Fibroblast of villous mesenchyme (primary cell): ENCODE measurements around the gene SLC39A11. TPM values are rescaled to one million over a fixed set of nuclear protein-coding genes. Genes with fewer than 3 reads are reported as not detected.

ENCODE experiments used
- DNase-seq: peaks from one replicate; pipeline ENCODE4 v3.0.0-alpha.2; 2010; ENCODE audit warnings: low read depth
- H3K4me3 ChIP-seq: 2 replicates; pipeline ENCODE4 v1.5.1; 2011; ENCODE audit warnings: low read depth, mild to moderate bottlenecking, low read length
- CTCF ChIP-seq: IDR thresholded peaks from 2 replicates; pipeline ENCODE4 v1.5.1; 2012; ENCODE audit warnings: low read depth, mild to moderate bottlenecking, low read length; ENCODE audit not compliant: insufficient read depth
- total RNA-seq: library from RNA; depleted of rRNA; stranded (reverse); fragments of >200 nt; gene quantifications from 2 replicates; pipeline ENCODE4 v1.2.3, GENCODE V29; 2012

The SLC39A11 gene
- 14.8 and 16.0 TPM in 2 replicates for total RNA-seq

GRCh38 chr17:73092523-73093135 lies at the start of gene SLC39A11:
Gene SLC39A11 (minus strand): TSS chr17:73092688. CDS start chr17:73088764, 3,924 bp downstream.
- DNase-seq, result peak; percentile 91
- TF ChIP-seq CTCF, result no peak

GRCh38 chr17:73141411-73141810 lies 48.9 kb upstream of the SLC39A11 start:
- DNase-seq, result no peak
- TF ChIP-seq CTCF, result no peak
- no peak overlapping the region for H3K4me3 ChIP-seq

More at GRCh38 chr17:73092523-73093135, at the start of gene SLC39A11:
- peak within 1 kb of the TSS; percentile 78 for H3K4me3 ChIP-seq

GRCh38 chr17:73140566-73140965 lies 48.1 kb upstream of the SLC39A11 start:
- no peak for DNase-seq

GRCh38 chr17:73139296-73139695 lies 46.8 kb upstream of the SLC39A11 start:
- no peak for DNase-seq
- no peak for TF ChIP-seq CTCF
- no peak overlapping the region for H3K4me3 ChIP-seq

More at GRCh38 chr17:73140566-73140965, 48.1 kb upstream of the SLC39A11 start:
- TF ChIP-seq CTCF, result no peak
- no peak overlapping the region for H3K4me3 ChIP-seq

- DNase-seq, result no peak
Measured at GRCh38 chr17:73138541-73139138, 46.2 kb upstream of the SLC39A11 start.

GRCh38 chr17:73137376-73137775 lies 44.9 kb upstream of the SLC39A11 start:
- TF ChIP-seq CTCF, result no peak
- H3K4me3 ChIP-seq, result no peak overlapping the region
- DNase-seq, result no peak

More at GRCh38 chr17:73138541-73139138, 46.2 kb upstream of the SLC39A11 start:
- H3K4me3 ChIP-seq, result no peak overlapping the region
- no peak for TF ChIP-seq CTCF
